AG04449 (cell line): Measurements from ENCODE around the gene DNMBP.

ENCODE experiments used
- CTCF ChIA-PET: fragments of 350-600 bp; formaldehyde crosslinking; extraction: SDS; loops from one replicate; lab custom pipeline; 2021; ENCODE audit warnings: antibody characterized with exemption; lab: Yijun Ruan, JAX
- POLR2A ChIA-PET: fragments of 400-600, 350-600 bp; formaldehyde crosslinking; extraction: SDS; loops from one replicate; lab custom pipeline; 2020; ENCODE audit warnings: antibody characterized with exemption, inconsistent platforms; lab: Yijun Ruan, JAX
- DNase-seq: peaks from one replicate; pipeline ENCODE4 v3.0.0-alpha.2; 2010; ENCODE audit warnings: low read depth, low spot score
- H3K4me3 ChIP-seq: 2 replicates; pipeline ENCODE4 v1.5.1; 2011; ENCODE audit warnings: low read depth, mild to moderate bottlenecking, control low read depth, low read length
- TF ChIP-seq, protein P1 (sequence below): IDR thresholded peaks from one replicate; pipeline ENCODE4 v1.5.1; 2011; ENCODE audit warnings: mild to moderate bottlenecking, moderate library complexity, low read length, control low read depth, inconsistent platforms; ENCODE audit not compliant: insufficient read depth; ENCODE audit errors: missing control alignments

The DNMBP gene

DNA sequence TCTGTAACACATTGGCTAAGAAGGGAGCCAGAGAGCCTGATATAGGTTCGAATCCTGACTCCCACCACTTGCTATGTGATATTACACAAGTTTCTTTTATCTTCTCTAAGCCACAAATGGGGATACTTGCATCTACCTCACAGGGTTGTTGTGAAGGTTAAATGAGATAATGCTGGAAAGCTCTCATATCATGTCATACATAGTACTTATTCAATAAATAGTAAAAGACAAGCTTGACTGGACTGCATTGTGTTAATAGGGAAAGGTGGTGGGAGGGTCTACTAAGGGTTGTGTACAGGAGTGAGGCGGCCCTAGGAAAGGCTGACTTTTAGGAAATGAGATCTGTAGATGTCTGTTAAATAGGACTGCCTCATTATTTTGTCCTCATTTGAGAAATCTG is 35.8 kb upstream of the DNMBP start:
- POLR2A ChIA-PET: interaction anchor here (1.1 kb wide), 1 partner anchor 202 kb away, joined by 3 read pairs; no protein-coding TSS in a partner anchor
- TF ChIP-seq, protein P1, sequence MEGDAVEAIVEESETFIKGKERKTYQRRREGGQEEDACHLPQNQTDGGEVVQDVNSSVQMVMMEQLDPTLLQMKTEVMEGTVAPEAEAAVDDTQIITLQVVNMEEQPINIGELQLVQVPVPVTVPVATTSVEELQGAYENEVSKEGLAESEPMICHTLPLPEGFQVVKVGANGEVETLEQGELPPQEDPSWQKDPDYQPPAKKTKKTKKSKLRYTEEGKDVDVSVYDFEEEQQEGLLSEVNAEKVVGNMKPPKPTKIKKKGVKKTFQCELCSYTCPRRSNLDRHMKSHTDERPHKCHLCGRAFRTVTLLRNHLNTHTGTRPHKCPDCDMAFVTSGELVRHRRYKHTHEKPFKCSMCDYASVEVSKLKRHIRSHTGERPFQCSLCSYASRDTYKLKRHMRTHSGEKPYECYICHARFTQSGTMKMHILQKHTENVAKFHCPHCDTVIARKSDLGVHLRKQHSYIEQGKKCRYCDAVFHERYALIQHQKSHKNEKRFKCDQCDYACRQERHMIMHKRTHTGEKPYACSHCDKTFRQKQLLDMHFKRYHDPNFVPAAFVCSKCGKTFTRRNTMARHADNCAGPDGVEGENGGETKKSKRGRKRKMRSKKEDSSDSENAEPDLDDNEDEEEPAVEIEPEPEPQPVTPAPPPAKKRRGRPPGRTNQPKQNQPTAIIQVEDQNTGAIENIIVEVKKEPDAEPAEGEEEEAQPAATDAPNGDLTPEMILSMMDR: no peak
- no peak for DNase-seq
- CTCF ChIA-PET: interaction anchor here (0.6 to 14.0 kb wide), 81 partner anchors 7 to 415 kb away, joined by 3 to 470 read pairs (median 5); partner anchors contain the start of genes CUTC, DNMBP and ERLIN1
- H3K4me3 ChIP-seq: no peak overlapping the region

DNA sequence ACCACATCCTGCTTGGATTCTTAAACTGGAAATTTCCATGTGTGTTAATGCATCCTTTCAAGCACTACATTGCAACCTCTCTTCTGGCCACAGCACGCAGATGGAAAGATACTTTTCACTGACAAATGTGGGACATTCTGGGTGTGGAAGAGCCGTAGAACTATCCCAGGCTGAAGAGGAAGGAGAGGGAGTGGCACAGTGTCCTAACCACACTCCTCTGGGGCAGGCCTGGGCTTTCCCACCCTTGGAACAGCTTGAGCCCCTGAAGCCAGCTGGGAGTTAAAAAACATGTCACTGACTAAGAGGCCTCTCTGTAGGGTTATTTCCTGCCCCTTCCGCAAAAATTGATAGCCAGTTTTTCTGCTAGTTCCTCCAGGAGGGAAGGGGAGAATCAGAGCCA is 34.0 kb upstream of the DNMBP start:
- no peak overlapping the region for H3K4me3 ChIP-seq
- TF ChIP-seq, protein P1: no peak
- DNase-seq: no peak
- CTCF ChIA-PET: interaction anchor here (0.6 to 14.0 kb wide), 9 partner anchors 19 to 194 kb away, joined by 3 to 470 read pairs (median 27); partner anchors contain the start of gene DNMBP
- POLR2A ChIA-PET: interaction anchor here (1.1 kb wide), 1 partner anchor 61 kb away, joined by 3 read pairs; no protein-coding TSS in a partner anchor

DNA sequence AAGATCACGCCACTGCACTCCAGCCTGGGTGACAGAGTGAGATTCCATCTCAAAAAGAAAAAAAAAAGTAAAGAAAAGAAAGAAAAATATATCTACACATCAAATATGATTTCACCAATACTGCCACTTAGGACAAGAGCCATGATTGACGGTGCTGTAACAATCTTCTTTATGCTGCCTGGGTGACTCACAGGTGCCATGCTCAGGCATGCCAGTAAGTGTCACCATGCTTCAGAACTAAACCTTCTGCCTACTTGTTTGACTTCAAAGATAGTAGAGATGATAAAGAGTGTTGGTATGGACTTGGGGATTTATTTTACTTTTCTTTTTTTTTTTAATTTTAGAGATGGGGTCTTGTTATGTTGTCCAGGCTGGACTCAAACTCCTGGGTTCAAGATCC is 33.6 kb upstream of the DNMBP start:
- no peak overlapping the region for H3K4me3 ChIP-seq
- ChIA-PET CTCF (interaction anchor here (2.9 to 14.0 kb wide), 5 partner anchors 19 to 193 kb away, joined by 12 to 470 read pairs (median 27); partner anchors contain the start of gene DNMBP), POLR2A (interaction anchor here (1.1 kb wide), 1 partner anchor 60 kb away, joined by 3 read pairs; no protein-coding TSS in a partner anchor)
- TF ChIP-seq, protein P1: no peak
- DNase-seq: no peak

DNA sequence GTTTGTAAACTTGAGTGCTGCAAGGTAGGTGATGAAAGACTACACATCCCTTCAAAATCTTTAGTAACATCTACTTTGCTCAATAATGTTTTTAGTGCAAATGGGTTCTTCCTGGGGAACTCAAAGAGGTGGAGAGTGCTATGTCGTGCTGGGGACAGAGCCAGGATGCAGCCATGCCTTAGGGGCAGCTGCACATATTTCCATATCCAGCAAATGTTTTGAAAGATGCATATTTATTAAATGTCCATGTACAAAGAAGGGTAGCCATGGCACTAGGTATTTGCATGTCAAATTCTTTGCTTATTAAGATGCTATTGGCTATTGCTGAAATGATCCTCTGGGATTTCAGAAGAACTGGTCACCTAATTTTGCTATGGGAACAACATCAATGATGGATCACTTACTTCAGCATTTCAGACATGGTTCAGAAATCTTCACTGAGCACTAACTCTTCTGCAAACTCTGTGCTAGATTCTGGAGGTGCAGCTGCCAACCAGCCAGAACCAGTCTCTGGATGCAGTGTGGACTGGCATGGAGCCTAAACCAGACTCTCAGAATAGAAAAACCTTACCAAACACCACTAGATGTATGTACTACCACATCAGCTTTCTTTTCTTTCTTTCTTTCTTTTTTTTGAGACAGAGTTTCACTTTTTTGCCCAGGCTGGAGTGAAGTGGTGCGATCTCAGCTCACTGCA is 31.7 kb upstream of the DNMBP start:
- H3K4me3 ChIP-seq: no peak overlapping the region
- TF ChIP-seq, protein P1: no peak
- ChIA-PET CTCF (interaction anchor here (1.1 to 14.0 kb wide), 5 partner anchors 8 to 192 kb away, joined by 3 to 470 read pairs (median 4); partner anchors contain the start of gene DNMBP), POLR2A (no interaction called here)
- DNase-seq: no peak

DNA sequence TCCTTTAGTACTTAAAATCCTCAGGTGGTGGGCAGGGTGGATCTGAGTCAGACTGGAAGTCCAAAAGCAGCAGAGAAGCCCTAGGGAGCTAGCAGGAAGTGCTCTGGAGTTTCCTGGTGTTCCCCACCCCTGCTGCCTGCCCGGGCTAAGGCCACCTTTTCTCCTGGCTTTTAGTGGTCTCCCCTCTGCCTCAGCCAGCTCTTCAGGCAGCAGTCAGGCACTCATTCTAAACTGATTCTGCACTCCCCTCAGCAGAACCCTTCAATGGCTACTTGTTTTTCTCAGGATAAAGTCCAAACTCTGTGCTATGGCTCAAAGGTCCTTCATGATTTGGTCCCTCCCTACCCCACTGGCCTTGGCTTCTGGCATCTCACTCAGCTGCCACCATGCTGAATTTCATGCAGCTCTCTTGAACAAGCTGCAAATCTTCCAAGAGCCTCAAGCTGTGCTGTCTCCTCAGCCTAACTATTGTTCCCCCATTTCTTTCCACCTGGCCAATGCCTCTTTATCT is 28.9 kb upstream of the DNMBP start:
- TF ChIP-seq, protein P1: no peak
- POLR2A ChIA-PET: no interaction called here
- CTCF ChIA-PET: interaction anchor here (1.1 to 2.6 kb wide), 3 partner anchors 8 to 193 kb away, joined by 3 to 13 read pairs (median 10); no protein-coding TSS in a partner anchor

More for the DNA sequence above, 28.9 kb upstream of the DNMBP start:
- no peak for DNase-seq
- H3K4me3 ChIP-seq: no peak overlapping the region
